ENCODE data around the gene RPN2. TPM values are rescaled to one million over a fixed set of nuclear protein-coding genes. Genes with fewer than 3 reads are reported as not detected.

The RPN2 gene
- total RNA-seq, 2 experiments from 2014 or later: 161 to 165 TPM

DNA sequence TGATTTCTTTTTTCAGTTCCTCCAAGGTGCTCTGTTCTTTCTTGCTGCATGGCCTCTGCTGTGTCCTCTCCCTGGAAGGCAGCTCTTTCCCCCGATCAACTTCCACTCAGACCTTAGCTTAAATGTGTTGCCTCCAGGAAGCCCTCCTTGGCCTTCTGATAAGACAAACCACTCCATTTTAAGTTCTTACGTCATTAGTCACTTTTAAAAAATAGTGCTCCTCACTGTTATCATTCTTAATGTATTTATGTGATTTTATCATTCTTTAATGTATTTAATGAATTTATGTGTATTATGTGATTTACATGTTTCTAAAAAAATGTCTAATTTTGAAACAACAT, 98.1 kb downstream of the RPN2 start:
- ChIA-PET CTCF (interaction anchor here (0.8 to 2.0 kb wide), 4 partner anchors 10 to 108 kb away, joined by 3 to 8 read pairs (median 3); partner anchors contain the start of gene MANBAL), POLR2A (no interaction called here)

DNA sequence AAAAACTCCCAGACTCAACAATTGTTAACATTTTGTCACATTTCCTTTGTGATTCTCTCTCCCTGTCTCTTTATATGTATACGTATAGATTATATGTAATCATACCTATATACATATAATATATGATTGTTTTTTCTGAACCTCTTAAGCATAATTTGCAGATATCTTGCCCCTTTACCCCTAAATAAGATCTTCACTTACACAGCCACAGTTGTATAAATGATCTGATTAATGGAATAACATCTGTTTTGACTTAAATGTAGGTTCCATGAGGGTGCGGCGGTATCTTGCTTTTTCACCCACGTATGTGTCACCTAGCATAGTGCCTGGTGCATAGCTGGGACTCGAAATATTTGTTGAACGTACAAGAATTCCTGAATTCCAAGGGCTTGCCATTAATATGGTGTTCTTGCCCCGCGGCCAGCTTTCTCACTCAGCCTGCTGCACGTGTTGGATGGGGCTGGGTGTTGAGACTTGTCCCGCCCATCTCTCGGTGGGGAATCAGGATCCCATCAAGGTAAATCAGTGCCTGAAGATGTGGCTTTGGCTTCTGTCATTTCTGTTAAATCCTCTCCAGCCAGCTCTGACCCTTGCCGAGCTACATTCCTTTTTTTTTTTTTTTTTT, 99.9 kb downstream of the RPN2 start:
- ChIA-PET POLR2A (no interaction called here), CTCF (interaction anchor here (0.6 kb wide), 1 partner anchor 17 kb away, joined by 3 read pairs; the partner anchor contains the start of gene GHRH)

DNA sequence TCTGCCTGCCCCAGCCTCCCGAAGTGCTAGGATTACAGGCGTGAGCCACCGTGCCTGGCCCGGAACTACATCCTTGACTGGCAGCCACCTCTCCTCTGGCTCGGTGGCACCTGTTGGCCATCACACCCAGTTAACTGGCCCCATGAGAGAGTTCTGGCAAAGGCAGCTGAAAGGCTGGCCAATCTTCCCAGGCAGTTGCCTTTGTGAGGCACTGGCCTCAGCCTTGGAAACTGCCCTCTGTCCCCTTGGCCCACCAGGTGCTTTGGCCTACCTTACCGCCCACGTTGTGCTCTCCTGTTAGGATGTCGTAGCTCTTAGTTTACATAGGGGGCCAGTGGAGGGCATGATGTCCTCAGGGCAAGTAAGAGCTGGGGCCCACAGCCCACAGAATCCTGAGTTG, 100.7 kb downstream of the RPN2 start:
- ChIA-PET CTCF (no interaction called here), POLR2A (no interaction called here)

DNA sequence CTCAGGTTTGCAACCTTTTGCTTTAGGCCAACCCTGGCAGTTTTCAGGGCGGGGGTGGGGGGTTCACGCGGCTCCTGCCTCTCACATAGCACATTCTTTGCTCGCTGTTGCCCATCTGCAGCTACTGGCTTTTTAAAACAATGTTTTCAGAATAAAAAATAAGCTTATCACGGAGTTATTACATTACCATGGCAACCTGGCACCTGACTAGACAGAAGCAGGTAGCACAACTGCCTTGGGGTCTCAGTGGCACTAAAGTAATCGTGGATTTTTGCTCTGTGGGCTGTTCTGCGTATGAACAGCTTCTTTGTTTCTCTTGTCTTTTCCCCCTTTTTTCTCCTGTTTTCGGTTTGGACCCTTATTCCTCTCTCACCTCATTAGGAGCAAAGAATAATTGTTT, 101.3 kb downstream of the RPN2 start:
- POLR2A ChIA-PET: no interaction called here
- CTCF ChIA-PET: no interaction called here

DNA sequence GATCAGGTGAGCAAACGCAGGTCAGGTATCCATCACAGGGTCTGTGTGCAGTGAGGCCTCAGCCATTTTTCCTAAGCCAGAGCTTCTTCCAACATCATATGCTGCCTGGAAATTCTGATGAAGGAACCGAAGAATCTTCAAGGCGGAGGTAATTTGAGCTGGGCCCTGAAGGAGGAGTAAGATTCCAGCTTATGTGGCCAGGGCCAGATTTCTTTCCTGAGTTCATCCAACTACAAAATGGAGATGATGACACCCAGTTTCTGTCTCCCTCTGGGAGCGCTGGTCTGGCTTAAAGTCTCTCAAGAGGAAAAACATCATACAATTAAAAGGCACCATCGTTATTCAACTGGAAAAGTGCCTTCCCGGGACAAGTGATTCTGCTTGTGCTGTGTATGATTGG, 103.4 kb downstream of the RPN2 start:
- ChIA-PET POLR2A (no interaction called here), CTCF (interaction anchor here (1.0 kb wide), 1 partner anchor 14 kb away, joined by 3 read pairs; no protein-coding TSS in a partner anchor)

DNA sequence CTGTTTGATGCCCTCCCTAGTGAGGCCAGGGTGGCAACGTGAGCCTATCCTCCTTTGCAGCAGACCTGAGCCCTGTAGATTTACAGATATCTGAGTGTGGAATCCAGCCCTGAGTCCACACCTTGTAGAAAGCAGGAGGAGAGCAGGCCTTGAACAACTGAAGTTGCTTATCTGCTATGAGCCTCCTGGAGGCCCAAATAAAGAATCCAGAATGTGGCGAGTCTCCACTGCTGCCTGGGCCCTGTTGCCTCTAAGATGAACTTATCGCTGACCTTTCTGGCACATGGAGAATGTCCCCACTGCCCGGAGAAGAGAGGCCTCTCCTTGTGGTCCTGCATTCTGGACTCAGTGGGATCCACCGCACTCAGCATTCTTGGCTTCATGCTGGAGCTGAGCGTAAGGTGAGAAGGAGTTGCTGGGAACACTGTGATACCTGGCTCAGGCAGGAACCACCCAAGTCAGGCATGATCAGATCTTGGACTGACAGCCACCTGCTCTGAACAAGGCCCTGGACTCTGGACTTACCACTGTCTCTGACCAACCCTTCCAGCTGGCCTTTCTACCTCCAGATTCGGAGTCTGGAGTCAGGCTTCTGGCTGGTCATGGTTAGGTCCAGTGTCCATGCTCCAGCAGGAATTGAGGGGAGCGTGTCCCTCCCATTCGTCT, 104.5 kb downstream of the RPN2 start:
- CTCF ChIA-PET: interaction anchor here (1.0 to 1.9 kb wide), 2 partner anchors 13 to 101 kb away, joined by 3 to 5 read pairs; no protein-coding TSS in a partner anchor
- POLR2A ChIA-PET: no interaction called here

DNA sequence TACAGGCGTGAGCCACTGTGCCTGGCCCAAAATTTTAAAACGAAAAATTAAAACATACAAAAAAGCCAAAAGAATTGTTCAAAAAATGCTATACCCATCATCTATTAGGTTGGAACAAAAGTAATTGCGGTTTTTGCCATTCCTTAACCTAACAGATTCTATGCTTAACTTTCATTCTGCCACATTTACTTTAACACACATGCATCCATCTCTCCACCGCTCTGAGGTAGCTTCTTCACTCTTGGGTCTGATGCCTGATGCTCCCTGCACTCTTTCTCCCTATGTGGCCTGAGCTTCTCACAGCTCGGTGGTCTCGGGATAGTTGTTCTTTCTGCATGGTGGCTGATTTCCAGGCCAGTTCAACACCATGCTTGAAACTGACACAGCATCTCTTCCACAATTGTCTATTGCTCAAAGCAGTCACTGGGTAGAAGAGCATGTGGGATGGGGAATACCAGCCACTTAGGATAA, 105.6 kb downstream of the RPN2 start:
- POLR2A ChIA-PET: no interaction called here
- CTCF ChIA-PET: interaction anchor here (1.9 kb wide), 1 partner anchor 100 kb away, joined by 5 read pairs; no protein-coding TSS in a partner anchor

DNA sequence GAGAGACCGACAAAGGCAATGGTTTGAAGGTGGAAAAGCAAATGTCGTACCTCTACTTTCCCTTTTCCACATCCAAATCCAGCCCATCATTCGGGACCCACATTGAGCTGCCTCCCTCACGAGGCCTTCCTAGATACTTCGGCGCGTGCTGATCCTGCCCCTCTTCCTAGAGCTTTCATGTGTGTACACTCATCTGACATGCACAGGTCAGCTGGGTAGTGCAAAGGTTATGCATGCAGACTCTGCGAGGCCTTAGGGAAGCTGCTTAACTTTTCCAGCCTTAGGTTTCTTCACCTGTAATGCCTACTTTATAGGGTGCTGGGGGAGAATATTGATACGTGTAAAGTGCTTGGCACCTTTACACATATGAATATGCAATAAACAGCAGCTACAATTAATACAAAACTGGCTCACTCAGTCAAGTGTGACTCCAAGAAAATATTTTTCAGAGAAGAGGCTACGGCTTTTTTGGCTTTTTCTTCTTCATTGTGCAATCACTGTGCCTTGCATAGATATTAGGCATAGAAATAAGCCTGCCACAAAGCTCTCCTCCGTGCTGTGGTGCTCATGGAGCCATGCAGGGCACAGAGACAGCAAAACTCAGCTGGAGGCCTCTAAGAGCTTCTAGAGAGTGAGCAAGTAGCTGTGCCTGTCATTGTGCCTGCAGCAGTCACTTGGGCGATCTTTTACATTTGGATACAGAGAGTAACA, 106.7 kb downstream of the RPN2 start:
- CTCF ChIA-PET: interaction anchor here (1.0 to 1.9 kb wide), 3 partner anchors 94 to 249 kb away, joined by 3 to 5 read pairs (median 5); no protein-coding TSS in a partner anchor
- POLR2A ChIA-PET: no interaction called here

DNA sequence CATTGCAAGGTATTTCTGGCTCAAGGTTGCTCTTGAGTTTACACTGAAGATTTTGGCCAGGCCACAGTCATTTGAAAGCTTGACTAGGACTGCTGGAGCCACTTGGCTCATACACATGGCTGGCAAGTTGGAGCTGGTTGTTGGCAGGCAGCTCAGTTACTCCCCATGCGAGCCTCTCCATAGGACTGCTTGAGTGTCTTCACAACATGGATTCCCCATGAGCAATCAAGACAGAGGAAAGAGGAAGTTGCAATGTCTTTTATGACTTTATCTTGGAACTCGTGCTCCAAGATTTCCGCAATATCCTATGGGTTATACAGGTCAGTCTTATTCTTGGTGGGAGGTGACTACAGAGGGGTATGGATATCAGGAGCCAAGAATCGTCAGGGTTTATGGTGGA, 109.0 kb downstream of the RPN2 start:
- CTCF ChIA-PET: interaction anchor here (2.3 kb wide), 1 partner anchor 97 kb away, joined by 8 read pairs; no protein-coding TSS in a partner anchor

DNA sequence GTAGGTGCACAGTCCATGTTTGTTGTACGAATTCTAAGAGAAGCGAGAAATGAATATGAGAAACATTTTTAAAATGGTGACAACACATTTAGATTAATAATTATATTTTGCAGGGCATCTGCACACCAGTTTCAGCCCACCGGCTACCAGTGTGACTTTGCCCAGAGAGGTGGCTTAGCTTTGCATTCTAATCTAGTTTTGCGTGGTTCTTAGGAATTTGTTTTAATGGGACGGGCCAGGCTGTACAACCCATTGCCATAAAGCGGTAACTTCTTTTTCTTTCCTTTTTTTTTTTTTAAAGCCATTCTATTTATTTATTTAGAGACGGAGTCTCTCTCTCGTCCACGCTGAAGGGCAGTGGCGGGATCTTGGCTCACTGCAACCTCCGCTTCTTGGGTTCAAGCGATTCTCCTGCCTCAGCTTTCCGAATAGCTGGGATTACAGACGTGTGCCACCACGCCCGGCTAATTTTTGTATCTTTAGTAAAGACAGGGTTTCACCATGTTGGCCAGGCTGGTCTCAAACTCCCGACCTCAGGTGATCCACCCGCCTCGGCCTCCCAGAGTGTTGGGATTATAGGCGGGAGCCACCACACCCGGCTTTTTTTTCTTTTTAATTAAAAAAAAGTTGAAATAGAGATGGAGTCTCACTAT, 111.2 kb downstream of the RPN2 start:
- CTCF ChIA-PET: interaction anchor here (1.0 to 2.3 kb wide), 2 partner anchors 20 to 94 kb away, joined by 3 to 8 read pairs; no protein-coding TSS in a partner anchor
- POLR2A ChIA-PET: interaction anchor here (1.4 kb wide), 1 partner anchor 743 kb away, joined by 4 read pairs; the partner anchor contains the start of genes RPRD1B and TTI1

More for the DNA sequence above, 109.0 kb downstream of the RPN2 start:
- POLR2A ChIA-PET: no interaction called here

Other genes with a start within 250 kb of the RPN2 start
- 10 to 100 TPM; 38.6 to 41.5 TPM for gene SAMHD1, start 227.6 kb upstream of the RPN2 start, total RNA-seq
- gene RBL1, start 83.3 kb upstream of the RPN2 start, total RNA-seq: 10 to 100 TPM; 44.1 to 45.4 TPM
- gene MROH8, start 218 bp downstream of the RPN2 start, total RNA-seq: 1 to 10 TPM; 1.8 to 3.7 TPM
- gene GHRH, start 82.5 kb downstream of the RPN2 start, total RNA-seq: not detected
- 10 to 100 TPM; 15.1 to 15.2 TPM for gene MANBAL, start 110.3 kb downstream of the RPN2 start, total RNA-seq
- 1 to 10 TPM; 2.3 to 3.2 TPM for gene SRC, start 166.8 kb downstream of the RPN2 start, total RNA-seq

All from activated CD8-positive, alpha-beta memory T cell treated with anti-CD3 and anti-CD28 coated beads for 36 hours (primary cell).